HG03460 (cell line): Measurements from ENCODE around the gene TLE6.
"Not testable (repeated sequence)": the region's sequence is repeated elsewhere in the genome, so short reads cannot be mapped to it uniquely, and the experiment has no call there.

Experiments used
- ATAC-seq: cut with Tn5 transposase; IDR thresholded peaks from one replicate; pipeline ENCODE4 v1.9.1; 2021; ENCODE audit not compliant: unreplicated experiment

Gene TLE6

GRCh38 chr19:2977001-2977745 lies at the start of gene TLE6:
Gene TLE6, plus strand, starts transcription at chr19:2977564. Its CDS starts 670 bp downstream, at chr19:2978234.
- peak; percentile 88 for ATAC-seq

- no peak for ATAC-seq
These were observed 43.9 kb upstream of the TLE6 start for GRCh38 chr19:2933490-2933910.

- not testable (repeated sequence) for ATAC-seq
These were observed 41.5 kb upstream of the TLE6 start for GRCh38 chr19:2935863-2936262.

- ATAC-seq, result no peak
These were observed 34.3 kb upstream of the TLE6 start for GRCh38 chr19:2942928-2943640.

GRCh38 chr19:2944403-2944774 lies 33.0 kb upstream of the TLE6 start:
- no peak for ATAC-seq

GRCh38 chr19:2944775-2945574 lies 32.4 kb upstream of the TLE6 start, which contains the start of gene ZNF77:
Gene ZNF77, minus strand, starts transcription at chr19:2944971. Its CDS starts 131 bp downstream, at chr19:2944840.
- peak; percentile 95 for ATAC-seq

- no peak for ATAC-seq
These were observed 31.7 kb upstream of the TLE6 start for GRCh38 chr19:2945575-2946184.

GRCh38 chr19:2949939-2950285 lies 27.5 kb upstream of the TLE6 start:
- peak; percentile 10 for ATAC-seq

GRCh38 chr19:2950286-2951124 lies 26.9 kb upstream of the TLE6 start:
- peak; percentile 83 for ATAC-seq

GRCh38 chr19:2952953-2953481 lies 24.3 kb upstream of the TLE6 start:
- ATAC-seq, result no peak

- ATAC-seq, result no peak
These were observed 20.2 kb upstream of the TLE6 start for GRCh38 chr19:2957160-2957559.

GRCh38 chr19:2960120-2960519 lies 17.2 kb upstream of the TLE6 start:
- ATAC-seq, result no peak

GRCh38 chr19:2962018-2962670 lies 15.2 kb upstream of the TLE6 start:
- ATAC-seq, result no peak

- ATAC-seq, result no peak
These were observed 14.2 kb upstream of the TLE6 start for GRCh38 chr19:2963122-2963521.

GRCh38 chr19:2963631-2964030 lies 13.7 kb upstream of the TLE6 start:
- not testable (repeated sequence) for ATAC-seq

GRCh38 chr19:2964874-2965273 lies 12.5 kb upstream of the TLE6 start:
- ATAC-seq, result no peak

- ATAC-seq, result no peak
These were observed 9.4 kb upstream of the TLE6 start for GRCh38 chr19:2967972-2968371.

- no peak for ATAC-seq
These were observed 8.3 kb upstream of the TLE6 start for GRCh38 chr19:2969104-2969504.

- no peak for ATAC-seq
These were observed 7.0 kb upstream of the TLE6 start for GRCh38 chr19:2970201-2970835.
